ENCODE results near the gene GATAD2B. TPM values are rescaled to one million over a fixed set of nuclear protein-coding genes. Genes with fewer than 3 reads are reported as not detected.

Gene GATAD2B
- total RNA-seq, 4 donors from 2014 or later: 9.7 to 16.6 (median 12.0) TPM

GRCh38 chr1:153860285-153860684, 62.5 kb downstream of the GATAD2B start:
- H3K27me3 ChIP-seq: no peaks in the 10 kb centered on the region
- no peak overlapping the region for H3K4me3 ChIP-seq
- no peaks in the 10 kb centered on the region for H3K9me3 ChIP-seq
- intact Hi-C loops (cut with DNase I): no loop called here
- WGBS, 2 donors: 92 to 93% methylated on average over 3 of the region's 3 CpGs
- TF ChIP-seq CTCF (IDR thresholded peaks at IDR 0.05) (no peak), POLR2A (IDR thresholded peaks at IDR 0.05) (no peak)
- H3K36me3 ChIP-seq: peaks cover 0 to 12% (median 0%) of the 10 kb centered on the region in 3 donors
- no peak overlapping the region for H3K27ac ChIP-seq
- H3K4me1 ChIP-seq: peaks cover 0 to 8% (median 2%) of the 10 kb centered on the region in 3 donors
- no peak for DNase-seq

- 90 to 94% methylated on average over 2 of the region's 2 CpGs for WGBS, 2 donors
- TF ChIP-seq CTCF (IDR thresholded peaks at IDR 0.05) (no peak), POLR2A (IDR thresholded peaks at IDR 0.05) (no peak)
Measured at GRCh38 chr1:153857505-153857904, 65.3 kb downstream of the GATAD2B start.

GRCh38 chr1:153856763-153857162, 66.0 kb downstream of the GATAD2B start:
- no peaks in the 10 kb centered on the region for H3K9me3 ChIP-seq
- peaks cover 0 to 36% (median 0%) of the 10 kb centered on the region in 3 donors for H3K36me3 ChIP-seq
- H3K27me3 ChIP-seq: no peaks in the 10 kb centered on the region
- no peak for DNase-seq
- no peak overlapping the region for H3K4me3 ChIP-seq
- TF ChIP-seq CTCF (IDR thresholded peaks at IDR 0.05) (no peak), POLR2A (IDR thresholded peaks at IDR 0.05) (no peak)
- no peaks in the 10 kb centered on the region for H3K4me1 ChIP-seq
- intact Hi-C loops (cut with DNase I): no loop called here
- H3K27ac ChIP-seq: no peak overlapping the region

More at GRCh38 chr1:153857505-153857904, 65.3 kb downstream of the GATAD2B start:
- Histone ChIP-seq H3K36me3 (peaks cover 0 to 30% (median 0%) of the 10 kb centered on the region in 3 donors), H3K4me1 (no peaks in the 10 kb centered on the region), H3K4me3 (no peak overlapping the region), H3K27ac (no peak overlapping the region), H3K27me3 (no peaks in the 10 kb centered on the region), H3K9me3 (no peaks in the 10 kb centered on the region)
- intact Hi-C loops (cut with DNase I): no loop called here
- DNase-seq: no peak

GRCh38 chr1:153852170-153852569, 70.6 kb downstream of the GATAD2B start:
- TF ChIP-seq POLR2A (IDR thresholded peaks at IDR 0.05): no peak
- no peak for TF ChIP-seq CTCF (IDR thresholded peaks at IDR 0.05)
- H3K36me3 ChIP-seq: peaks cover 0 to 37% (median 0%) of the 10 kb centered on the region in 3 donors
- no peak overlapping the region for H3K4me3 ChIP-seq
- no peak for DNase-seq
- no peaks in the 10 kb centered on the region for H3K27me3 ChIP-seq
- H3K27ac ChIP-seq: no peak overlapping the region
- intact Hi-C loops (cut with DNase I): no loop called here
- H3K4me1 ChIP-seq: no peaks in the 10 kb centered on the region
- 91 to 94% methylated on average over 5 of the region's 5 CpGs for WGBS, 2 donors
- H3K9me3 ChIP-seq: no peaks in the 10 kb centered on the region

- 61 to 65% methylated on average over 5 of the region's 5 CpGs for WGBS, 2 donors
- intact Hi-C loops (cut with DNase I): no loop called here
- Histone ChIP-seq H3K27ac (no peak overlapping the region), H3K4me1 (no peaks in the 10 kb centered on the region), H3K27me3 (no peaks in the 10 kb centered on the region), H3K9me3 (no peaks in the 10 kb centered on the region), H3K4me3 (no peak overlapping the region), H3K36me3 (peaks cover 0 to 34% (median 0%) of the 10 kb centered on the region in 3 donors)
- DNase-seq: no peak
- TF ChIP-seq POLR2A (IDR thresholded peaks at IDR 0.05) (no peak), CTCF (IDR thresholded peaks at IDR 0.05) (no peak)
Measured at GRCh38 chr1:153849487-153850185, 73.1 kb downstream of the GATAD2B start.

Measured in esophagus squamous epithelium (tissue), 5 donors.